Measurements from ENCODE around the gene GLT6D1. TPM values are rescaled to one million over a fixed set of nuclear protein-coding genes. Genes with fewer than 3 reads are reported as not detected.

Gene GLT6D1
- total RNA-seq, 1 experiment from 2014 or later, result not detected

- CTCF ChIA-PET, result no interaction called here
- H3K36me3 Mint-ChIP-seq (ENCODE audit: insufficient read depth, unreplicated experiment), result no peaks in the 10 kb centered on the region
- no peak for TF ChIP-seq CTCF (IDR thresholded peaks at IDR 0.05; ENCODE audit: unreplicated experiment)
- H3K27me3 Mint-ChIP-seq (ENCODE audit: unreplicated experiment), result peaks cover 45% of the 10 kb centered on the region
- no TSS peak for BruUV-seq (replicated peaks)
- no peak for DNase-seq
- H3K27ac Mint-ChIP-seq (ENCODE audit: unreplicated experiment), result no peak overlapping the region
- H3K9me3 Mint-ChIP-seq (ENCODE audit: low read depth, unreplicated experiment), result no peaks in the 10 kb centered on the region
- no peaks in the 10 kb centered on the region for H3K4me1 Mint-ChIP-seq (ENCODE audit: low read depth, unreplicated experiment)
- intact Hi-C loops (cut with micrococcal nuclease; ENCODE audit: unreplicated experiment), result no loop called here
- H3K4me3 Mint-ChIP-seq (ENCODE audit: low read depth, unreplicated experiment), result no peak overlapping the region
Observed at GRCh38 chr9:135584371-135584770, 55.0 kb downstream of the GLT6D1 start.

- H3K9me3 Mint-ChIP-seq (ENCODE audit: low read depth, unreplicated experiment), result no peaks in the 10 kb centered on the region
- no peak overlapping the region for H3K27ac Mint-ChIP-seq (ENCODE audit: unreplicated experiment)
- DNase-seq, result no peak
- peaks cover 43% of the 10 kb centered on the region for H3K27me3 Mint-ChIP-seq (ENCODE audit: unreplicated experiment)
- CTCF ChIA-PET, result no interaction called here
- no peak overlapping the region for H3K4me3 Mint-ChIP-seq (ENCODE audit: low read depth, unreplicated experiment)
- TF ChIP-seq CTCF (IDR thresholded peaks at IDR 0.05; ENCODE audit: unreplicated experiment), result no peak
- H3K4me1 Mint-ChIP-seq (ENCODE audit: low read depth, unreplicated experiment), result no peaks in the 10 kb centered on the region
- no peaks in the 10 kb centered on the region for H3K36me3 Mint-ChIP-seq (ENCODE audit: insufficient read depth, unreplicated experiment)
- BruUV-seq (replicated peaks), result no TSS peak
- intact Hi-C loops (cut with micrococcal nuclease; ENCODE audit: unreplicated experiment), result no loop called here
Observed at GRCh38 chr9:135583688-135584011, 55.7 kb downstream of the GLT6D1 start.

- no peaks in the 10 kb centered on the region for H3K4me1 Mint-ChIP-seq (ENCODE audit: low read depth, unreplicated experiment)
- no peak overlapping the region for H3K4me3 Mint-ChIP-seq (ENCODE audit: low read depth, unreplicated experiment)
- H3K9me3 Mint-ChIP-seq (ENCODE audit: low read depth, unreplicated experiment), result no peaks in the 10 kb centered on the region
- intact Hi-C loops (cut with micrococcal nuclease; ENCODE audit: unreplicated experiment), result no loop called here
- no TSS peak for BruUV-seq (replicated peaks)
- CTCF ChIA-PET, result no interaction called here
- H3K27ac Mint-ChIP-seq (ENCODE audit: unreplicated experiment), result no peak overlapping the region
- TF ChIP-seq CTCF (IDR thresholded peaks at IDR 0.05; ENCODE audit: unreplicated experiment), result no peak
- peaks cover 43% of the 10 kb centered on the region for H3K27me3 Mint-ChIP-seq (ENCODE audit: unreplicated experiment)
- DNase-seq, result no peak
- no peaks in the 10 kb centered on the region for H3K36me3 Mint-ChIP-seq (ENCODE audit: insufficient read depth, unreplicated experiment)
Observed at GRCh38 chr9:135582966-135583687, 56.2 kb downstream of the GLT6D1 start.

- no peak overlapping the region for H3K4me3 Mint-ChIP-seq (ENCODE audit: low read depth, unreplicated experiment)
- TF ChIP-seq CTCF (IDR thresholded peaks at IDR 0.05; ENCODE audit: unreplicated experiment), result no peak
- intact Hi-C loops (cut with micrococcal nuclease; ENCODE audit: unreplicated experiment), result no loop called here
- no peak for DNase-seq
- no TSS peak for BruUV-seq (replicated peaks)
- H3K27ac Mint-ChIP-seq (ENCODE audit: unreplicated experiment), result no peak overlapping the region
- H3K9me3 Mint-ChIP-seq (ENCODE audit: low read depth, unreplicated experiment), result no peaks in the 10 kb centered on the region
- no peaks in the 10 kb centered on the region for H3K4me1 Mint-ChIP-seq (ENCODE audit: low read depth, unreplicated experiment)
- CTCF ChIA-PET, result no interaction called here
- peaks cover 43% of the 10 kb centered on the region for H3K27me3 Mint-ChIP-seq (ENCODE audit: unreplicated experiment)
- H3K36me3 Mint-ChIP-seq (ENCODE audit: insufficient read depth, unreplicated experiment), result no peaks in the 10 kb centered on the region
Observed at GRCh38 chr9:135582541-135582940, 56.8 kb downstream of the GLT6D1 start.

Data from Calu3 (cell line).